Suppressor macrophage treated with lipopolysaccharide for 4 hours (primary cell): ENCODE measurements around the gene SLC16A9.

ENCODE experiments used
- DNase-seq: peaks from one replicate; pipeline ENCODE4 v3.0.0-alpha.2; 2020

The SLC16A9 gene

GRCh38 chr10:59625721-59626522 lies 83.7 kb downstream of the SLC16A9 start:
- DNase-seq: peak; percentile 72

GRCh38 chr10:59624951-59625350 lies 84.7 kb downstream of the SLC16A9 start:
- DNase-seq: no peak

- DNase-seq: no peak
Observed at GRCh38 chr10:59624136-59624535, 85.5 kb downstream of the SLC16A9 start.

GRCh38 chr10:59623133-59624121 lies 86.2 kb downstream of the SLC16A9 start:
- DNase-seq: no peak

GRCh38 chr10:59622320-59623132 lies 87.1 kb downstream of the SLC16A9 start:
- DNase-seq: peak; percentile 70

GRCh38 chr10:59621771-59622170 lies 87.9 kb downstream of the SLC16A9 start:
- no peak for DNase-seq

GRCh38 chr10:59618666-59619065 lies 91.0 kb downstream of the SLC16A9 start:
- DNase-seq: no peak

- no peak for DNase-seq
Observed at GRCh38 chr10:59617996-59618395, 91.7 kb downstream of the SLC16A9 start.

GRCh38 chr10:59611048-59611447 lies 98.6 kb downstream of the SLC16A9 start:
- DNase-seq: no peak

GRCh38 chr10:59607970-59608369 lies 101.7 kb downstream of the SLC16A9 start:
- no peak for DNase-seq

GRCh38 chr10:59606551-59606961 lies 103.1 kb downstream of the SLC16A9 start:
- DNase-seq: peak; percentile 34

GRCh38 chr10:59601985-59602384 lies 107.7 kb downstream of the SLC16A9 start:
- DNase-seq: no peak
